Epithelial cell of esophagus (primary cell): ENCODE results near the gene TBC1D3I.
"Not testable (repeated sequence)": the region's sequence is repeated elsewhere in the genome, so short reads cannot be mapped to it uniquely, and the experiment has no call there.

Source experiments
- DNase-seq: peaks from one replicate; pipeline ENCODE4 v3.0.0; 2010; ENCODE audit warnings: low read depth
- H3K4me3 ChIP-seq: 2 replicates; pipeline ENCODE4 v1.5.1; 2011; ENCODE audit warnings: mild to moderate bottlenecking, low read length, control low read depth
- CTCF ChIP-seq: IDR thresholded peaks from 2 replicates; pipeline ENCODE4 v1.5.1; 2011; ENCODE audit warnings: low read depth, mild to moderate bottlenecking, low read length, control low read depth, inconsistent platforms; ENCODE audit not compliant: insufficient read depth; ENCODE audit errors: missing control alignments

TBC1D3I gene

GRCh38 chr17:36264470-36264869 lies at the start of gene TBC1D3I:
TSS of gene TBC1D3I (minus strand) at chr17:36264570. CDS start at chr17:36262985, 1,585 bp downstream.
- not testable (repeated sequence) for H3K4me3 ChIP-seq, DNase-seq

- not testable (repeated sequence) for DNase-seq, H3K4me3 ChIP-seq
Observed at GRCh38 chr17:36295161-36295560, 30.8 kb upstream of the TBC1D3I start.

GRCh38 chr17:36289965-36290612 lies 25.7 kb upstream of the TBC1D3I start:
- H3K4me3 ChIP-seq, DNase-seq: not testable (repeated sequence)

GRCh38 chr17:36284219-36284618 lies 19.8 kb upstream of the TBC1D3I start:
- DNase-seq, H3K4me3 ChIP-seq: not testable (repeated sequence)

GRCh38 chr17:36283256-36283655 lies 18.9 kb upstream of the TBC1D3I start:
- DNase-seq, H3K4me3 ChIP-seq: not testable (repeated sequence)

GRCh38 chr17:36242046-36242445 lies 22.3 kb downstream of the TBC1D3I start:
- not testable (repeated sequence) for H3K4me3 ChIP-seq, DNase-seq

- H3K4me3 ChIP-seq, DNase-seq: not testable (repeated sequence)
Observed at GRCh38 chr17:36229644-36230043, 34.7 kb downstream of the TBC1D3I start.

- DNase-seq, H3K4me3 ChIP-seq: not testable (repeated sequence)
Observed at GRCh38 chr17:36222967-36223366, 41.4 kb downstream of the TBC1D3I start.

GRCh38 chr17:36221581-36222100 lies 42.7 kb downstream of the TBC1D3I start:
- H3K4me3 ChIP-seq, DNase-seq: not testable (repeated sequence)

- DNase-seq: not testable (repeated sequence)
Observed at GRCh38 chr17:36220737-36221580, 43.4 kb downstream of the TBC1D3I start.

GRCh38 chr17:36219556-36219955 lies 44.8 kb downstream of the TBC1D3I start:
- DNase-seq, H3K4me3 ChIP-seq: not testable (repeated sequence)

More at GRCh38 chr17:36220737-36221580, 43.4 kb downstream of the TBC1D3I start:
- not testable (repeated sequence) for H3K4me3 ChIP-seq

GRCh38 chr17:36215406-36216308 lies 48.7 kb downstream of the TBC1D3I start:
- not testable (repeated sequence) for H3K4me3 ChIP-seq, DNase-seq

- no peak for DNase-seq
- no peak overlapping the region for H3K4me3 ChIP-seq
- no peak for TF ChIP-seq CTCF
Observed at GRCh38 chr17:36214918-36215317, 49.5 kb downstream of the TBC1D3I start.
